Duodenal mucosa (tissue), 2 donors: ENCODE results near the gene PITX1.

ENCODE experiments used
- H3K27ac ChIP-seq: one replicate; pipeline ENCODE4 v1.7.0; 2013; ENCODE audit warnings: low read depth, low read length
- H3K27me3 ChIP-seq, 2 donors: one replicate each; pipeline ENCODE4 v1.7.0; 2013; ENCODE audit warnings: low read length in 2 of 2, control low read depth in 1 of 2; ENCODE audit not compliant: insufficient read depth in 2 of 2, control insufficient read depth in 1 of 2
- H3K36me3 ChIP-seq, 2 donors: one replicate each; pipeline ENCODE4 v1.7.0; 2013; ENCODE audit warnings: low read length in 2 of 2, control low read depth in 1 of 2; ENCODE audit not compliant: insufficient read depth in 2 of 2, control insufficient read depth in 1 of 2
- H3K4me1 ChIP-seq, 2 donors: one replicate each; pipeline ENCODE4 v1.7.0; 2013; ENCODE audit warnings: low read length in 2 of 2, control low read depth in 1 of 2; ENCODE audit not compliant: insufficient read depth in 2 of 2, control insufficient read depth in 1 of 2
- H3K4me3 ChIP-seq, 2 donors: one replicate each; pipeline ENCODE4 v1.7.0; 2013; ENCODE audit warnings: low read length in 2 of 2, low read depth in 1 of 2
- H3K9ac ChIP-seq, 2 donors: one replicate each; pipeline ENCODE4 v1.7.0; 2013; ENCODE audit warnings: low read length in 2 of 2, low read depth in 1 of 2
- H3K9me3 ChIP-seq, 2 donors: one replicate each; pipeline ENCODE4 v1.7.0; 2013; ENCODE audit warnings: low read length in 2 of 2, control low read depth in 1 of 2; ENCODE audit not compliant: control insufficient read depth in 1 of 2

The PITX1 gene

DNA sequence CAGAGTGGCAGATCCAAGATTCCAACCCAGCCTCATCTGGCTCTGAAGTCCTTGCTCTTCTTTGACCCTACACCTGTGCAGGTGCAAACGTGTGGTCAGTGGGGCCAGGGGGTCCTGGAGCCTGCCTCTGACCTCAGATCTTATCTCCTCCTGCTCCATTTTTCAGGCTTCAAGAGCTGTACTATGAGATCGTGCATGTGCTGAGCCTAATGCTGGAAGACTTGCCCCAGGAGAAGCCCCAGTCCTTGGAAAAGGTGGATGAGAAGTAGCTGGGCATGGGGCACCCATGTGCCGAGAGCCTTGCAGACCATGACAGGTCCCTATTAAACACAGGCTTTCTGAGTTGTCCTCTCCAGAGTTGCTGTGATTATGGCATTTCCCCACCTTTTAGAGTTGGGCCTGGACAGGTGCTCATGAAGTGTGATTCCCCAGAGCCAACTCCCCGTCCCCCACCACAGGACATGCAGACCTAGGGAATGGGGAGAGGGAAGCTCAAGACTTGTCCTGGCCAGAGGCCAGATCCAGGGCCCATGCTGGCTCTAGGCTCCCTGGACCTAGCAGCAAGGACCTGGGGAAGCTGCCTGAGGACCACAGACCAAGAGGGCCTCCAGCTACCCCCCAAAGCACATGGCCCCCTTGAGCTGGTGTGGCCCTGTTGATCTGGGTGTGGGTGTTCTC is 22.5 kb downstream of the PITX1 start:
- Histone ChIP-seq H3K9ac (no peak overlapping the region), H3K27me3 (no peaks in the 10 kb centered on the region), H3K27ac (no peak overlapping the region), H3K4me3 (no peak overlapping the region), H3K4me1 (no peaks in the 10 kb centered on the region), H3K9me3 (no peaks in the 10 kb centered on the region), H3K36me3 (no peaks in the 10 kb centered on the region)

- no peak overlapping the region for H3K9ac ChIP-seq
- no peaks in the 10 kb centered on the region for H3K36me3 ChIP-seq
- no peaks in the 10 kb centered on the region for H3K9me3 ChIP-seq
- H3K27me3 ChIP-seq, result no peaks in the 10 kb centered on the region
- no peak overlapping the region for H3K27ac ChIP-seq
- no peak overlapping the region for H3K4me3 ChIP-seq
- no peaks in the 10 kb centered on the region for H3K4me1 ChIP-seq
Measured at GRCh38 chr5:135010502-135011354, 23.3 kb downstream of the PITX1 start.

DNA sequence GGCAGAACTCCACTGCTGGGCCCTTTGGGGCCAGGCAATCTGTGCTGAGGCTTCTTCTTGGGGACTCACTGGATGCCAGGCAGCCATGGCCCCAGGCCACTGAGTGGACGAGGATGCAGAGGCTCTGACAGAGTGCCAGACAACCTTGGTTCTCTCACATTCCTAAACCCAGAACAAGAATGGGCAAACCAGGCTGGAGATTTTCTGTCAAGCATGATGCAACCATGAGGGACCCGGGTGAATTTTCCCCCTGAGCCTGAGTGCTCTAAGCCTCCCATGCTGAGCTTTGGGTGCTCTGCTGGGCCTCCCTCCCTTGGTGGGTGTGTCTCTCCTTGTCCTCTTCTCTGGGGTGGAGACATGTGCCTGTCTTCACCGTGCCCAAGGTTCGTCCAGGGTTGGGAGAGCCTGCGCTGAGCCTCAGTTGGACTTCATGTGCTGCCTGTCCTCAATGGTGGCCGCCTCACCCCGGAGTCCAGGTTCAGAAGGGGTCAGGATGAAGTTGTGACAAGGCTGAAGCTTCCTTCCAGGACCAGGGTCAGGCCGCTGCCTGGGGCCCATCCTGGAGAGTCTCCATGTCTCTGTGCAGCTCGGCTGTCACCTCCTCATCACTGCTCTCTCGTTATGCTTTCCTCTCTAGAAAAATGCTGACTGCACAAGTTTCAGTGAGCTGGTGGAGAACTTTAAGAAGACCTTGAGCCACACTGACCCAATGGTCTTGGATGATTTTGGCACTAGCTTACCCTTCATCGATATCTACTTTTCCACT is 24.1 kb downstream of the PITX1 start:
- Histone ChIP-seq H3K27me3 (no peaks in the 10 kb centered on the region), H3K9me3 (no peaks in the 10 kb centered on the region), H3K9ac (no peak overlapping the region), H3K36me3 (no peaks in the 10 kb centered on the region), H3K27ac (no peak overlapping the region), H3K4me1 (no peaks in the 10 kb centered on the region), H3K4me3 (no peak overlapping the region)

GRCh38 chr5:135008981-135009735 is 24.9 kb downstream of the PITX1 start:
- no peaks in the 10 kb centered on the region for H3K27me3 ChIP-seq
- no peaks in the 10 kb centered on the region for H3K4me1 ChIP-seq
- H3K27ac ChIP-seq, result no peak overlapping the region
- no peaks in the 10 kb centered on the region for H3K9me3 ChIP-seq
- no peaks in the 10 kb centered on the region for H3K36me3 ChIP-seq
- H3K4me3 ChIP-seq, result no peak overlapping the region
- no peak overlapping the region for H3K9ac ChIP-seq

DNA sequence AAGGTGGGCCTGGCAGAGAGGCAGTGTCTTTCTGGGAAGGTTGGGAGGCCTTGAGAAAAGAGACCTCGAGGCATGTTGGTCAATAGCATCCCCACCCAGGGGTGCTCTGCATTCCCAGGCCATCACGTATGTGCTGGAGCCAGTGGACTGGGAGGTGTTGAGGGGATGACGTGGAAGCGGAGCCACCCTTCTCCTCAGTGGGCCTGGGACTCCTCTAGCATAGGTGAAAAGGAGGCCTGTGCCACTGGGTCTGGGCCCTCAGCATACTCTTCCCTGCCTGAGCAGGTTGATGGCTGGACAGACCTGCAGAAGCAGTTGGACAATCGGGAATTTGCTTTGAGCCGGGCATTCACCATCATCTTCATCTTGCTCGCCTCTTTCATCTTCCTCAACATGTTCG is 25.5 kb downstream of the PITX1 start:
- no peak overlapping the region for H3K27ac ChIP-seq
- no peak overlapping the region for H3K4me3 ChIP-seq
- H3K36me3 ChIP-seq, result no peaks in the 10 kb centered on the region
- no peak overlapping the region for H3K9ac ChIP-seq
- no peaks in the 10 kb centered on the region for H3K4me1 ChIP-seq
- no peaks in the 10 kb centered on the region for H3K9me3 ChIP-seq
- H3K27me3 ChIP-seq, result no peaks in the 10 kb centered on the region

DNA sequence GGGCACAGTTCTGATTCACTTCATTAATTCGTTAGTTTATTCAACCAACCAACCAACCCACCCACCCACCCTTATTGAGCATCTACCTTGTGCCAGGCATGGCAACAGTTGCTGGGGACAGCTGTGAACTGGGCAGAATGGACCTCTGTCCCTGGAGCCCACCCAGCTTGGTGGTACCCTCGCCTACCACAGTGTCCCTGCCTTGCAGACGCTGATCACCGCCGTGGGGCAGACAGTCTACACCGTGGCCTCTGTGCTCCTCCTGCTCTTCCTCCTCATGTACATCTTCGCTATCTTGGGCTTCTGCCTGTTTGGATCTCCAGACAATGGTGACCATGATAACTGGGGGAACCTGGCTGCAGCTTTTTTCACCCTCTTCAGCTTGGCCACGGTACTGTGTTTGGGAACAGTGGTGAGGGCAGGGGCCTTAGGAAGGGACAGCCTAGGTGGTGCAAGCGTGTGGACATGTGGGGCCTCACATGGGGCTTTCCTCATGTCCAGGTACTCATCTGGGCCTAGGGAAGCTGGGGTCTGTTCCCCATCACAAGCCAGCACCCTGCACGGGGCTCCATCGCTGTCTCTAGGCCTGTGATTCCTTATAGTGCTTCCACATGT is 26.2 kb downstream of the PITX1 start:
- Histone ChIP-seq H3K9me3 (no peaks in the 10 kb centered on the region), H3K36me3 (no peaks in the 10 kb centered on the region), H3K27ac (no peak overlapping the region), H3K9ac (no peak overlapping the region), H3K4me3 (no peak overlapping the region), H3K4me1 (no peaks in the 10 kb centered on the region), H3K27me3 (no peaks in the 10 kb centered on the region)

DNA sequence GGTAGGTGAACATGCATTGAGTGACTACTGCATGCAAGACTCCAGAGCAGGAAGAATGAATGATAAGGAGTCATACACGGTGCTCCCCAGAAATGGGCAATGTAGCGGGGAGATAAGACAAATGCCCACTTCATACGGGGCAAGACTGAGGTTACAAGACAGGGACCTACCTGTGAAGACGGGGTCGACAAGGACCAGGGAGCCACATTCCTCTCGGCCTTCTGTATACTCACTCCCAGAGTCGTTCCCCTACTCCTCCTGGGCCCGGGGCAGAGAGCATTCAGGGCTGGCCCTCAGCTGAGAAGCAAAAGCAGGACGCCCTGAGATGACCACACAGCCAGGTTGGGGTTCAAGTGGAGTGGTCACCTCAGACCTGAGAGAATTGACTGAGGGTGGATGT is 26.7 kb downstream of the PITX1 start:
- no peak overlapping the region for H3K9ac ChIP-seq
- no peaks in the 10 kb centered on the region for H3K27me3 ChIP-seq
- no peak overlapping the region for H3K27ac ChIP-seq
- no peaks in the 10 kb centered on the region for H3K4me1 ChIP-seq
- no peaks in the 10 kb centered on the region for H3K9me3 ChIP-seq
- no peak overlapping the region for H3K4me3 ChIP-seq
- no peaks in the 10 kb centered on the region for H3K36me3 ChIP-seq

- Histone ChIP-seq H3K27ac (no peak overlapping the region), H3K4me1 (no peaks in the 10 kb centered on the region), H3K4me3 (no peak overlapping the region), H3K36me3 (no peaks in the 10 kb centered on the region), H3K27me3 (no peaks in the 10 kb centered on the region), H3K9ac (no peak overlapping the region), H3K9me3 (no peaks in the 10 kb centered on the region)
Measured at GRCh38 chr5:135005076-135005475, 29.0 kb downstream of the PITX1 start.

GRCh38 chr5:135004376-135004775 is 29.7 kb downstream of the PITX1 start:
- Histone ChIP-seq H3K27ac (no peak overlapping the region), H3K4me3 (no peak overlapping the region), H3K9ac (no peak overlapping the region), H3K36me3 (no peaks in the 10 kb centered on the region), H3K27me3 (no peaks in the 10 kb centered on the region), H3K9me3 (no peaks in the 10 kb centered on the region), H3K4me1 (no peaks in the 10 kb centered on the region)
